Measurements from ENCODE around the gene RTN4R.

DNA sequence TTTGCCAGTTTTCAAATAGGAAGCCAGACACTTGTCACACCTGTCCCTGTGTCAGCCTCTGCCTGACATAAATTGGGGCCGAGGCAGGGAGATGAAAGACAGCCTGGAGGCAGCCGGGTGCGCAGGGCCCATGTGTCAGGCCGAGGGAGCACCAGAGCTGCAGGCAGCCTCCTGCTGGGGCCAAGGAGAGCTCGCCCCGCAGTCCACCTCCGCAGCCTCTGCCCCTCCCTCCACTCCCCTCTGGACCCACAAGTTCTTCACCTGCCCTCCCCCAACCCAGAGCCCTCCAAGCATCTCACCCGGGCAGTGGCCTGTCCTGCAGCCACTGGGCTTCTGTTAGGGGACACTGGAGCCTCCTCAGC lies 8.8 kb downstream of the RTN4R start:
- TF ChIP-seq, protein P1, sequence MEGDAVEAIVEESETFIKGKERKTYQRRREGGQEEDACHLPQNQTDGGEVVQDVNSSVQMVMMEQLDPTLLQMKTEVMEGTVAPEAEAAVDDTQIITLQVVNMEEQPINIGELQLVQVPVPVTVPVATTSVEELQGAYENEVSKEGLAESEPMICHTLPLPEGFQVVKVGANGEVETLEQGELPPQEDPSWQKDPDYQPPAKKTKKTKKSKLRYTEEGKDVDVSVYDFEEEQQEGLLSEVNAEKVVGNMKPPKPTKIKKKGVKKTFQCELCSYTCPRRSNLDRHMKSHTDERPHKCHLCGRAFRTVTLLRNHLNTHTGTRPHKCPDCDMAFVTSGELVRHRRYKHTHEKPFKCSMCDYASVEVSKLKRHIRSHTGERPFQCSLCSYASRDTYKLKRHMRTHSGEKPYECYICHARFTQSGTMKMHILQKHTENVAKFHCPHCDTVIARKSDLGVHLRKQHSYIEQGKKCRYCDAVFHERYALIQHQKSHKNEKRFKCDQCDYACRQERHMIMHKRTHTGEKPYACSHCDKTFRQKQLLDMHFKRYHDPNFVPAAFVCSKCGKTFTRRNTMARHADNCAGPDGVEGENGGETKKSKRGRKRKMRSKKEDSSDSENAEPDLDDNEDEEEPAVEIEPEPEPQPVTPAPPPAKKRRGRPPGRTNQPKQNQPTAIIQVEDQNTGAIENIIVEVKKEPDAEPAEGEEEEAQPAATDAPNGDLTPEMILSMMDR (conservative IDR thresholded peaks at IDR 0.05; ENCODE audit: low read depth, low read length) = no peak
- TF ChIP-seq CEBPB (IDR thresholded peaks at IDR 0.05; ENCODE audit: low read depth, low read length) (no peak), MAZ (IDR thresholded peaks at IDR 0.05; ENCODE audit: borderline replicate concordance, low read depth, low read length) (no peak), MXI1 (IDR thresholded peaks at IDR 0.05; ENCODE audit: borderline replicate concordance, low read depth, low read length) (no peak), POLR2A (IDR thresholded peaks at IDR 0.05; ENCODE audit: low read depth, low read length) (no peak), SMC3 (IDR thresholded peaks at IDR 0.05; ENCODE audit: low read depth, low read length) (no peak), CHD1 (IDR thresholded peaks at IDR 0.05; ENCODE audit: low read depth, low read length) (no peak)
- TF ChIP-seq, protein P2, sequence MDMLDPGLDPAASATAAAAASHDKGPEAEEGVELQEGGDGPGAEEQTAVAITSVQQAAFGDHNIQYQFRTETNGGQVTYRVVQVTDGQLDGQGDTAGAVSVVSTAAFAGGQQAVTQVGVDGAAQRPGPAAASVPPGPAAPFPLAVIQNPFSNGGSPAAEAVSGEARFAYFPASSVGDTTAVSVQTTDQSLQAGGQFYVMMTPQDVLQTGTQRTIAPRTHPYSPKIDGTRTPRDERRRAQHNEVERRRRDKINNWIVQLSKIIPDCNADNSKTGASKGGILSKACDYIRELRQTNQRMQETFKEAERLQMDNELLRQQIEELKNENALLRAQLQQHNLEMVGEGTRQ (IDR thresholded peaks at IDR 0.05; ENCODE audit: low read depth, low read length) = no peak

Measured in IMR-90 (cell line).